Measurements from ENCODE around the gene HNRNPM.

HNRNPM gene

GRCh38 chr19:8461376-8461775, 16.6 kb downstream of the HNRNPM start:
- DNase-seq, result no peak

- DNase-seq, result no peak
These were observed 17.1 kb downstream of the HNRNPM start for GRCh38 chr19:8461891-8462290.

- DNase-seq, result no peak
These were observed 17.8 kb downstream of the HNRNPM start for GRCh38 chr19:8462571-8462970.

- no peak for DNase-seq
These were observed 18.6 kb downstream of the HNRNPM start for GRCh38 chr19:8463365-8463764.

GRCh38 chr19:8466018-8466417, 21.2 kb downstream of the HNRNPM start:
- no peak for DNase-seq

- no peak for DNase-seq
These were observed 23.3 kb downstream of the HNRNPM start for GRCh38 chr19:8468124-8468523.

GRCh38 chr19:8468761-8469373, 24.1 kb downstream of the HNRNPM start:
- DNase-seq, result no peak

GRCh38 chr19:8469613-8470368, 25.0 kb downstream of the HNRNPM start:
- DNase-seq, result no peak

- no peak for DNase-seq
These were observed 29.1 kb downstream of the HNRNPM start for GRCh38 chr19:8473648-8474476.

- no peak for DNase-seq
These were observed 30.2 kb downstream of the HNRNPM start for GRCh38 chr19:8475005-8475404.

GRCh38 chr19:8476524-8476923, 31.7 kb downstream of the HNRNPM start:
- no peak for DNase-seq

GRCh38 chr19:8477889-8478288, 33.1 kb downstream of the HNRNPM start:
- DNase-seq, result no peak

GRCh38 chr19:8478598-8478997, 33.8 kb downstream of the HNRNPM start:
- no peak for DNase-seq

- DNase-seq, result no peak
These were observed 36.4 kb downstream of the HNRNPM start for GRCh38 chr19:8481201-8481600.

- DNase-seq, result no peak
These were observed 36.8 kb downstream of the HNRNPM start for GRCh38 chr19:8481616-8482015.

- DNase-seq, result no peak
These were observed 37.9 kb downstream of the HNRNPM start for GRCh38 chr19:8482696-8483095.

- no peak for DNase-seq
These were observed 38.4 kb downstream of the HNRNPM start for GRCh38 chr19:8483165-8483564.

GRCh38 chr19:8484331-8484894, 39.6 kb downstream of the HNRNPM start:
- DNase-seq, result no peak

GRCh38 chr19:8485561-8486371, 41.0 kb downstream of the HNRNPM start:
- DNase-seq, result no peak

- no peak for DNase-seq
These were observed 41.9 kb downstream of the HNRNPM start for GRCh38 chr19:8486661-8487136.

GRCh38 chr19:8487137-8487851, 42.5 kb downstream of the HNRNPM start:
- DNase-seq, result no peak

- DNase-seq, result no peak
These were observed 43.6 kb downstream of the HNRNPM start for GRCh38 chr19:8488365-8488764.
